ENCODE results near the gene PAK5.

- TF ChIP-seq GATA2 (IDR thresholded peaks at IDR 0.05; ENCODE audit: low read depth, low read length) (no peak), GATA3 (IDR thresholded peaks at IDR 0.05; ENCODE audit: low read depth, low read length) (no peak)
Measured at GRCh38 chr20:9758752-9759151, 80.1 kb downstream of the PAK5 start.

All from SH-SY5Y (cell line).